Choroid plexus epithelial cell (primary cell): Measurements from ENCODE around the gene WNT7B.

Experiments
- DNase-seq: peaks from one replicate; pipeline ENCODE4 v3.0.0-alpha.2; 2010; ENCODE audit warnings: low read depth
- H3K4me3 ChIP-seq: 2 replicates; pipeline ENCODE4 v1.5.1; 2011; ENCODE audit warnings: low read depth, mild to moderate bottlenecking, control low read depth, low read length, moderate library complexity
- TF ChIP-seq, protein P1 (sequence below): conservative IDR thresholded peaks from 2 replicates; pipeline ENCODE4 v1.5.1; 2011; ENCODE audit warnings: low read depth, mild to moderate bottlenecking, control low read depth, inconsistent platforms, low read length, moderate library complexity

WNT7B gene

DNA sequence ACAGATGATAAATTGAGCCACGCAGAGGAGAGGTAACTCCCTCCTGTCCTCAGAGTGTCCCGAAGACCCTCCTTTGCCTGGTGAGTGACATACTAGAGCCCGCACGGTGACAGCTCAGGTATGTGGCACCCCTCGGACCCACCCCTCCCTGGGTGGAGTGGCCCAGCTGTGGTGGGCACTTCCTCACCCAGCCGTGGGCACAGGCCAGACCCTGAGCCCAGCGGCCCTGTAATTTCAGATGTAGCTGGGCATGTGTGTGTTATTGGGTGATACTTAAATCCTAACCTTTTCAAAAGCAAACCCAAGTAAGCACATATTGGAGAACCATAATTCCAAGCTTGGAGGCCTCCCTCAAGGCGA lies 93.2 kb downstream of the WNT7B start:
- DNase-seq, result no peak
- TF ChIP-seq, protein P1, sequence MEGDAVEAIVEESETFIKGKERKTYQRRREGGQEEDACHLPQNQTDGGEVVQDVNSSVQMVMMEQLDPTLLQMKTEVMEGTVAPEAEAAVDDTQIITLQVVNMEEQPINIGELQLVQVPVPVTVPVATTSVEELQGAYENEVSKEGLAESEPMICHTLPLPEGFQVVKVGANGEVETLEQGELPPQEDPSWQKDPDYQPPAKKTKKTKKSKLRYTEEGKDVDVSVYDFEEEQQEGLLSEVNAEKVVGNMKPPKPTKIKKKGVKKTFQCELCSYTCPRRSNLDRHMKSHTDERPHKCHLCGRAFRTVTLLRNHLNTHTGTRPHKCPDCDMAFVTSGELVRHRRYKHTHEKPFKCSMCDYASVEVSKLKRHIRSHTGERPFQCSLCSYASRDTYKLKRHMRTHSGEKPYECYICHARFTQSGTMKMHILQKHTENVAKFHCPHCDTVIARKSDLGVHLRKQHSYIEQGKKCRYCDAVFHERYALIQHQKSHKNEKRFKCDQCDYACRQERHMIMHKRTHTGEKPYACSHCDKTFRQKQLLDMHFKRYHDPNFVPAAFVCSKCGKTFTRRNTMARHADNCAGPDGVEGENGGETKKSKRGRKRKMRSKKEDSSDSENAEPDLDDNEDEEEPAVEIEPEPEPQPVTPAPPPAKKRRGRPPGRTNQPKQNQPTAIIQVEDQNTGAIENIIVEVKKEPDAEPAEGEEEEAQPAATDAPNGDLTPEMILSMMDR, result no peak
- H3K4me3 ChIP-seq, result no peak overlapping the region

DNA sequence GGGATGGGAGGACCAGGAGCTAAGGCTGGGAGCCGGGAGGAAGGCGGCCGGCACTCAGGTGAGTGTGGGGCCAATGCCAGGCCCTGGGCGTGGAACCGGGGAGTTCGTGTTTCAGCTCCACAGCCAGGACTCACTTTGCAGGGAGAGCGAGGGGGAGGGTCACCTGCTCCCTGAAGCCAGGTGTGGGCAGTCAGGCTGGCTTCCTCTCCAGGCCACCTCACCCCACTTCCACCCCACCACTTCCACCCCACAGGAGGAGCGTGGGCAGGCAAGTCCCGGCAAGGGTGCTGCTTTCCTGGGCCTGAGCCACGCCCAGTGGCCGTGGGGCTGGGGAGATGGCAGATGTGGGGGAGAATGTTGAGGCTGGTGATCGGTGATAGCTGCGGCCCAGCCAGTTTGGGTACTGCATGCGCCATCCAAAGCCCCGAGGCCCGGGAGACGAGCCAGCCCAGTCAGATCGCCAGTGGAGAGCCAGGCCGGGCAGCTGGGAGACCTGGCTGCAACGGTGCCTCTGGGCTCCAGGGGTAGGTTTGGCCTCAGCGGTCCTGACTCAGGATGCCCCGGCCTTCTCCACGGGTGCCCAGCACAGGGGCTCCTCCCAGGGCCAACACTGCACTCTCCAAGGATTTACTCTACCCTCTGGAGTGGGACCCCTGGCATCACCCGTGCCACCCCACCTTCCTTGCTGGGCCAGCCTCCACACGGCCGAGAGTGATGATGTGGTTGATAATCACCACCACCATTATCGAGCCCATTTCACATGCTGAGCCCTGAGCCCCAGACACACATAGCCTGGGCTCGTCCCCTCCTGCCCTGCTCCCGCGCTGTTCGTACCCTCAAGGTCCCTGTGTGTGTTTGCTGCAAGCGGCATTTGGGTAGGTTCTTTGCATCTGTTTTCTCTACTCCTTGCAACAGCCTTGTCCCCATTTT lies 93.8 kb downstream of the WNT7B start:
- DNase-seq, result no peak
- no peak overlapping the region for H3K4me3 ChIP-seq
- TF ChIP-seq, protein P1, result no peak

DNA sequence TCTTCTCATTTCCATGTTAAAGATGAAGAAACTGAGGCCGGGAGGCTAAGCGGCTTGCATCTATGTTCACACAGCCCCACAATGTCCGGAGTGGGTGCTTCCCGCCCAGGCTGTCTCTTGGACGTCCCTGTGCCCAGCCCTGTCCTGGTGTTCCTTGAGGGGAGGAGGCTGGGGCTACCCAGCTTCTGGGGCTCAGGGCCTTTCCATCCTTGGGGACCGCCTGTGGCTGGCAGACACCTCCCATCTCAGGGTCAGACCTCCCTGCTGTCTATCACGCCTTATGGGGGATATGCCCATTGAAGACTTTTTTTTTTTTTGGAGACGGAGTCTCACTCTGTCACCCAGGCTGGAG lies 95.5 kb downstream of the WNT7B start:
- no peak for DNase-seq
- H3K4me3 ChIP-seq, result no peak overlapping the region
- TF ChIP-seq, protein P1, result no peak

DNA sequence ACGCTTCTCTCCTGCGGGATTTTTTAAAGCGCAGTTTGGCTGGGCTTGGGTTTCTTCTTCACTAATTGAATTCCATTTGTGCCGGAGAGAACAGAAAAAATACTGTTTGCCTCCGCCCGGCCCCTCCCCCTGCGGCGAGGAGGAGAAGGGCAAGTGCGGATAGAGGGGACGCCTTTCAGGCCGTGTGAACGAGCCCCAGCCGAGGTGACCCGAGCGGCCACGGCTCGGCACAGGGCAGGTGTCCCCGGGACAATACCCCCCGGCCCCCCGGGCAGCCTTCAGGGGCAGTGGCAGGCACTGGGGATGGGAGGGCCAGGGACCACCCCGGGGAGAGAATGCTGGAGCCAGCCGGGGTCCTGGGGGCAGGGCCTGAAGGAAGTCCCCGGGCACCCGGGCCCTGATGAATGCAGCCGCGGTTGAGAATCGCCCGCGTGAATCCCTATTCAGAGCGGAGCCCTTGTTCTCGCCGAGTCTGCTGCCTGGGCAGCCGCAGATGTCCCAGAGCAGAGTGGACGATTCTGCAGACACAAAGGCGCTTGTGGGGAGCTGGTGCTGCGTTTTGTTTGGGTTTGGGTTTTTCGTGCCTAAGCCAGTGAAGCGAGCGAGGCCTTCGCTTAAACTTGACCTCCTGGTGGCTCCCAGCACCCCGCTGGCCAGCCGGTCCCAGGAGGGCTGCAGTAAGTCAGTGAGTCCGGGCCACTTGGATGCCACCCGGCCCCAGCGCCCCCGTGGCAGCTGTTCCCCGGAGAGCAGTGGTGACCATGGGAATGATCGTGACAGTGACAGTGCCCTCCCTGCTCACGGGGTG lies 96.0 kb downstream of the WNT7B start:
- TF ChIP-seq, protein P1, result peak; percentile 10
- H3K4me3 ChIP-seq, result no peak overlapping the region
- no peak for DNase-seq

DNA sequence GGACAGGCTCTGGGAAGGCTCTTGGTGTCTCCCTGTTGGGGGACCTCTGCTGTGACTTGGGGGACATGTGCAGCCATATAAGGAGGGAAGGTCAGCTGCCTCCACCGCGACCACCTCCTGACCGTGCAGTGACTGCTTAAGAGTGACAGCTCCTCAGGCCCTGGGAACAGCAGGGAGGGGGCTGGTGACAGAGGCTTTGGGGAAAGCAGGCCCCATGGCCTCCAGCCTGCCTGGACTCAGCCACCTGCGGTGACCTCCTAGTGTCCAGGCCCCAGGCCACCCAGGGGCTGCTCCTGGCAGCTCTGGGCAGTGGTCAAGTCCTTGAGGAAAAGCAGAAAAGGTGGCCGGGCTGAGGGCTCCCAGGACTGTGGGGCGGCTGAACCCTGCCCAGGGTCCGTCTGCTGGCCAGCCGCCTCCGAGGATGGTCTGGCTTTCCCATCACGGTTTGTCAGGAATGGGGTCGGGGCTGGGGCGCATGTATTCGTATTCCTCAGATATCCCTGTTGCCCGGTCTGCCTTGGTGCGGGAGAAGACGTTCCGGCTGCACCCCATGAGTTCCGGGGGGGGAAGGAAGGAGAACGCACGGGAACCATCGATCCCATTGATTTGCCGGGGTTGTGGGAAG lies 96.8 kb downstream of the WNT7B start:
- TF ChIP-seq, protein P1, result no peak
- no peak for DNase-seq

DNA sequence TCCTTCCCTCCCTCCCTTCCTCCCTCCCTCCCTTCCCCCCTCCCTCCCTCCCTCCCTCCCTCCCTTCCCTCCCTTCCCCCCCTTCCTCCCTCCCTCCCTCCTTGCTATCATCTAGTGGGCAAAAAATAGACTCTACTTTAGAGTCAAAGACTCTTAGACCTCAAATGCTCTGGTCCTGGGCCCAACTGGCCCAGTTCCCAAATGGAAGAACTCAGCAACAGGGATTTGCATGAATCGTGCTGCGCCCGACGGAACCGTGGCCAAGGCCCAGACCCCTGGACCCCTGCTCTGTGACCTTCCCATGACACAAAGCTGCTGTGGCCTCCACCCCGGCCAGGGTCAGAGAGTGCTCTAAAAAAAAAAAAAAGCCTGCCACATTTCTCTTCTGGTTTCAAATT lies 97.4 kb downstream of the WNT7B start:
- DNase-seq, result no peak
- TF ChIP-seq, protein P1, result no peak
- H3K4me3 ChIP-seq, result no peak overlapping the region

More for the DNA sequence above, 96.8 kb downstream of the WNT7B start:
- H3K4me3 ChIP-seq, result no peak overlapping the region
